Glutamatergic neuron (in vitro differentiated cells): Measurements from ENCODE around the gene RPP25. TPM values are rescaled to one million over a fixed set of nuclear protein-coding genes. Genes with fewer than 3 reads are reported as not detected.

Experiments
- DNase-seq: peaks from one replicate; pipeline ENCODE4 v3.0.0; 2022
- H3K27ac Mint-ChIP-seq: one replicate; pipeline ENCODE4 v1.8.0; 2020; ENCODE audit warnings: mild to moderate bottlenecking, mixed read lengths, inconsistent platforms; ENCODE audit not compliant: unreplicated experiment
- H3K27me3 Mint-ChIP-seq: one replicate; pipeline ENCODE4 v1.8.0; 2020; ENCODE audit warnings: mild to moderate bottlenecking, moderate library complexity, mixed read lengths, inconsistent platforms; ENCODE audit not compliant: unreplicated experiment
- H3K36me3 Mint-ChIP-seq: one replicate; pipeline ENCODE4 v1.8.0; 2020; ENCODE audit warnings: mild to moderate bottlenecking, mixed read lengths, inconsistent platforms; ENCODE audit not compliant: unreplicated experiment
- H3K4me1 Mint-ChIP-seq: one replicate; pipeline ENCODE4 v1.8.0; 2020; ENCODE audit warnings: mild to moderate bottlenecking, low read depth, mixed read lengths, inconsistent platforms; ENCODE audit not compliant: unreplicated experiment
- H3K4me3 Mint-ChIP-seq: one replicate; pipeline ENCODE4 v1.8.0; 2020; ENCODE audit warnings: mild to moderate bottlenecking, mixed read lengths, inconsistent platforms; ENCODE audit not compliant: unreplicated experiment
- H3K9me3 Mint-ChIP-seq: one replicate; pipeline ENCODE4 v1.8.0; 2020; ENCODE audit warnings: mild to moderate bottlenecking, moderate library complexity, mixed read lengths, inconsistent platforms; ENCODE audit not compliant: unreplicated experiment
- total RNA-seq: library from RNA; stranded (reverse); fragmentation: NEBNext Ultra II Directional; extraction: Animal tissue kit (Norgen Biotek cat#: 25700); gene quantifications from one replicate; pipeline ENCODE4 v1.2.1, GENCODE V29; 2021; ENCODE audit not compliant: unreplicated experiment
- TF ChIP-seq, protein P1 (sequence below): fragments of 200-600 bp; sonication (generic); IDR thresholded peaks from one replicate; pipeline ENCODE4 v1.5.0; 2021; ENCODE audit not compliant: partially characterized antibody, unreplicated experiment

RPP25 gene
- total RNA-seq, 1 donor from 2014 or later: 2.3 TPM

DNA sequence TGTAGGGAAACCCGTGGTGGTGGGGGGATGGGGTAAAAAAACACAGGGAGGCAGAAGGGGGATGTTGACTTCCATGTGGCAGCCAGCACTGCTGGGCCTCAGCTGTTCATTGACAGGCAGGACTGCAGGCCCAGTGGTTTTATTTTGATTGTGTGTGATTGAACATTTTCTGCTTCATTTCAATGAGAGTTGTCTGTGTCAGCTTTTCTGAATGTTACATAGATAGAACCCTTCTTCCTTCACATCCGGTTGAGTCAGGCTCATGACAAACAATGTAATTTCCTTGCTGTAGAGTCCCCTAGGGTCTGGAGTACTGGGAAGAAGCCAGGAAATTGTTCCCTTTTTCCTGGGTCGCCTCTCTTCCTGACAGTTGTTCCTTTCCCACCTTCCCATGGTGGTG lies 8.2 kb upstream of the RPP25 start:
- Mint-ChIP-seq H3K4me1 (peaks cover 26% of the 10 kb centered on the region), H3K27me3 (peaks cover 5% of the 10 kb centered on the region), H3K36me3 (no peaks in the 10 kb centered on the region), H3K9me3 (no peaks in the 10 kb centered on the region), H3K27ac (peak overlapping the region; percentile 13), H3K4me3 (no peak overlapping the region)
- TF ChIP-seq, protein P1, sequence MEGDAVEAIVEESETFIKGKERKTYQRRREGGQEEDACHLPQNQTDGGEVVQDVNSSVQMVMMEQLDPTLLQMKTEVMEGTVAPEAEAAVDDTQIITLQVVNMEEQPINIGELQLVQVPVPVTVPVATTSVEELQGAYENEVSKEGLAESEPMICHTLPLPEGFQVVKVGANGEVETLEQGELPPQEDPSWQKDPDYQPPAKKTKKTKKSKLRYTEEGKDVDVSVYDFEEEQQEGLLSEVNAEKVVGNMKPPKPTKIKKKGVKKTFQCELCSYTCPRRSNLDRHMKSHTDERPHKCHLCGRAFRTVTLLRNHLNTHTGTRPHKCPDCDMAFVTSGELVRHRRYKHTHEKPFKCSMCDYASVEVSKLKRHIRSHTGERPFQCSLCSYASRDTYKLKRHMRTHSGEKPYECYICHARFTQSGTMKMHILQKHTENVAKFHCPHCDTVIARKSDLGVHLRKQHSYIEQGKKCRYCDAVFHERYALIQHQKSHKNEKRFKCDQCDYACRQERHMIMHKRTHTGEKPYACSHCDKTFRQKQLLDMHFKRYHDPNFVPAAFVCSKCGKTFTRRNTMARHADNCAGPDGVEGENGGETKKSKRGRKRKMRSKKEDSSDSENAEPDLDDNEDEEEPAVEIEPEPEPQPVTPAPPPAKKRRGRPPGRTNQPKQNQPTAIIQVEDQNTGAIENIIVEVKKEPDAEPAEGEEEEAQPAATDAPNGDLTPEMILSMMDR: no peak
- DNase-seq: no peak

DNA sequence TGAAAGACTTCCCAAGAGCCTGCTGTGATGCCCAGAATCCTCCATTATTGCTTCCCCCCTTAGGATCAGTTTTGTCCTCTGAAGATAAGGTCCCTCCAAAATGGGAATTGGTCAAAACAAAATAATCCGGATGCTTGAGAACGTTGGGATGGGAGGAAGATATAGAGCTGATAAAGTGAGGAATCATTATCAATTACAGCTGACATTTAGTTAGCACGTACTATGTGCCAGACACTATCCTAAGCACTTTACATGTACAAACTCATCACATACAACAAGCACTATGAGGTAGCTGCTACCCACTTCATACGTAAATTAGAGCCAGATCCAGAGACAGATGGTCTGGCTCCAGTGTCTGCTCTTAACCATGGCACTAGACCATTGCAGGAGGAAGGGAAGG lies 6.6 kb upstream of the RPP25 start:
- DNase-seq: no peak
- H3K4me1 Mint-ChIP-seq: peaks cover 30% of the 10 kb centered on the region
- no peak overlapping the region for H3K4me3 Mint-ChIP-seq
- H3K27me3 Mint-ChIP-seq: peaks cover 13% of the 10 kb centered on the region
- H3K27ac Mint-ChIP-seq: no peak overlapping the region
- no peaks in the 10 kb centered on the region for H3K9me3 Mint-ChIP-seq
- H3K36me3 Mint-ChIP-seq: no peaks in the 10 kb centered on the region
- TF ChIP-seq, protein P1: no peak

DNA sequence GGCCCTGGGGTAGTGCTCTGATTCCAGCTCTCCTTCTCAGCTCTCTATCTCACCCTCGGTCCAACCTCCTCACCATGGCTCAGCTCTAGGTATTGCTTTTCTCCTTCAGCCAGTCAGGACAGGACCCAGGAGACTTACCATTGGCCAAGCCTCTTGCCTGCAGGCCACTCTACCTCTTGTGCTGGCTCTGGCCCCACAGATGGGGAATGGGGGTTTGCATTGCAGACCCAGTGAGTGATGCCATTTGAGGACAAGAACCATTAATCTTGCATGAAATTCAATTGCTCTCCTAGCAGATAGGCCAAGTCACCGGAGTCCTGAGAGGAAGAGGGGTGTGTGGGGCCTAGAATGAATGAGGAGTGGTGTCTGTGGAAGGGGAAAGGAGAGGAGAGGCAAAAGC lies 6.1 kb upstream of the RPP25 start:
- Mint-ChIP-seq H3K4me3 (no peak overlapping the region), H3K4me1 (peaks cover 32% of the 10 kb centered on the region), H3K9me3 (peaks cover 2% of the 10 kb centered on the region), H3K36me3 (no peaks in the 10 kb centered on the region), H3K27me3 (peaks cover 16% of the 10 kb centered on the region), H3K27ac (peak overlapping the region; percentile 80)
- no peak for DNase-seq
- TF ChIP-seq, protein P1: no peak

DNA sequence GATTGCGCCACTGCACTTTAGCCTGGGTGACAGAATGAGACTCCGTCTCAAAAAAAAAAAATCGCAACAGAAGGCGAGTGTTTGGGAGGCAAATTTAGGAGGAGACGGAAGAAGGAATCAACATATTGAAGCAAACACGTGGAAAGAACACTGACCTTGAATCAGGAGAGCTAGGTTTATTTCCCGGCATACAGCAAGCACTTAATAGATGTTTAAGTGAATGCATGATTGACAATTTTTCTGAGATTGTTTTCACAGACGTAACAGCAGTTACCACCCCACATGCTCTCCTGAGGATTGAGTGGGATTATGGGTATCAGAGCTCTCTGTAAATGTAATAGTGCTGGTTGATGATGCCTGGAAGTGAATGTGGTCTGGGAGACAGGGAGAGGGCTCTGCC lies 5.6 kb upstream of the RPP25 start:
- Mint-ChIP-seq H3K27me3 (peaks cover 13% of the 10 kb centered on the region), H3K4me3 (peak overlapping the region; percentile 47), H3K9me3 (peaks cover 2% of the 10 kb centered on the region), H3K4me1 (peaks cover 32% of the 10 kb centered on the region), H3K36me3 (no peaks in the 10 kb centered on the region), H3K27ac (peak overlapping the region; percentile 80)
- no peak for DNase-seq
- TF ChIP-seq, protein P1: no peak

DNA sequence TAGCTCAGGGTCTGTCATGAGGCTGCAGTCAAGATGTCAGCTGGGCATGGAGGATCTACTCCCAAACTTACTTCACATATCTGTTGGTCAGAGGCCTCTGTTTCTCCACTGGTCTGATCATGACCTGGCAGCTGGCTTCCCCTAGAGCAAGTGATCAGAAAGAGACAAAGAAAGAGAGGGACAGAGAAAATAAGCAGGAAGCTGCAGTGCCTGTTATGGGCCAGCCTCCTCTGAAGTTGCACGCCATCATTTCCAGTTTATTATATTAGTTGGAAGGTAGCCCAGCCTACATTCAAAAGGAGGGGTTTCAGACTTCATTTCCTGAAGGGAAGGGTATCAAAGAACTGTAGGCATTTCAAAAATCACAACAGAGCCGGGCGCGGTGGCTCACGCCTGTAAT lies 5.0 kb upstream of the RPP25 start:
- Mint-ChIP-seq H3K36me3 (no peaks in the 10 kb centered on the region), H3K4me3 (no peak overlapping the region), H3K9me3 (peaks cover 2% of the 10 kb centered on the region), H3K27me3 (peaks cover 13% of the 10 kb centered on the region), H3K4me1 (peaks cover 32% of the 10 kb centered on the region), H3K27ac (no peak overlapping the region)
- DNase-seq: no peak
- TF ChIP-seq, protein P1: no peak
